OCI-LY1 (cell line): ENCODE results near the gene BNIP3.

Experiments used
- H2AFZ ChIP-seq: fragments of 200-600 bp; sonication (generic), shearing (Covaris generic); 2 replicates; pipeline ENCODE4 v1.6.0; 2014; ENCODE audit warnings: antibody characterized with exemption, mild to moderate bottlenecking, low read length
- H3F3A ChIP-seq: fragments of 200-600 bp; sonication (generic), shearing (Covaris generic); 2 replicates; pipeline ENCODE4 v1.6.0; 2014; ENCODE audit warnings: mild to moderate bottlenecking, antibody characterized with exemption, low read length, moderate library complexity; ENCODE audit not compliant: insufficient read depth
- H3K27ac ChIP-seq: fragments of 200-600 bp; sonication (generic); 2 replicates; pipeline ENCODE4 v1.5.1; 2014; ENCODE audit warnings: low read length, mixed run types, mild to moderate bottlenecking, low read depth; ENCODE audit not compliant: poor library complexity, severe bottlenecking
- H3K27me3 ChIP-seq: fragments of 200-600 bp; sonication (generic); 2 replicates; pipeline ENCODE4 v1.6.0; 2014; ENCODE audit warnings: antibody characterized with exemption, mild to moderate bottlenecking, low read length, moderate library complexity; ENCODE audit not compliant: insufficient read depth
- H3K36me3 ChIP-seq: fragments of 200-600 bp; sonication (generic); 2 replicates; pipeline ENCODE4 v1.6.1; 2014; ENCODE audit warnings: mild to moderate bottlenecking, antibody characterized with exemption, low read length, moderate library complexity, mixed read lengths; ENCODE audit not compliant: insufficient read depth
- H3K4me1 ChIP-seq: fragments of 200-600 bp; sonication (generic); 2 replicates; pipeline ENCODE4 v1.5.1; 2014; ENCODE audit warnings: mild to moderate bottlenecking, low read length, moderate library complexity; ENCODE audit not compliant: insufficient read depth, severe bottlenecking
- H3K4me2 ChIP-seq: fragments of 200-600 bp; sonication (generic), shearing (Covaris generic); 2 replicates; pipeline ENCODE4 v1.6.1; 2014; ENCODE audit warnings: low read length
- H3K4me3 ChIP-seq: fragments of 200-600 bp; sonication (generic); 2 replicates; pipeline ENCODE4 v1.5.1; 2014; ENCODE audit warnings: low read length, low read depth, mild to moderate bottlenecking, mixed read lengths; ENCODE audit not compliant: poor library complexity, severe bottlenecking
- H3K79me2 ChIP-seq: fragments of 200-600 bp; shearing (Covaris generic); 2 replicates; pipeline ENCODE4 v1.6.1; 2016; ENCODE audit warnings: mixed run types, low read length, mixed read lengths; ENCODE audit not compliant: insufficient read depth
- H3K9ac ChIP-seq: fragments of 200-600 bp; sonication (generic), shearing (Covaris generic); 2 replicates; pipeline ENCODE4 v1.6.1; 2014; ENCODE audit warnings: mild to moderate bottlenecking, low read length, mixed read lengths
- H3K9me2 ChIP-seq: fragments of 200-600 bp; sonication (generic), shearing (Covaris generic); 2 replicates; pipeline ENCODE4 v1.6.1; 2014; ENCODE audit warnings: low read depth, mild to moderate bottlenecking, low read length, mixed read lengths
- H3K9me3 ChIP-seq: fragments of 200-600 bp; shearing (Covaris generic); 2 replicates; pipeline ENCODE4 v1.6.1; 2014; ENCODE audit warnings: low read length, mixed read lengths
- H4K20me1 ChIP-seq: fragments of 200-600 bp; sonication (generic), shearing (Covaris generic); 2 replicates; pipeline ENCODE4 v1.6.0; 2016; ENCODE audit warnings: mild to moderate bottlenecking, low read length; ENCODE audit not compliant: insufficient read depth
- CTCF ChIP-seq: fragments of 200-600 bp; sonication (generic), shearing (Covaris generic); IDR thresholded peaks from 2 replicates; pipeline ENCODE4 v1.5.1; 2017; ENCODE audit warnings: mild to moderate bottlenecking, antibody characterized with exemption, low read length, moderate library complexity, mixed read lengths
- EZH2 ChIP-seq: fragments of 200-600 bp; sonication (generic), shearing (Covaris generic); IDR thresholded peaks from 2 replicates; pipeline ENCODE4 v1.8.0; 2017; ENCODE audit warnings: borderline replicate concordance, mixed run types, mild to moderate bottlenecking, antibody characterized with exemption, low read length, moderate library complexity, mixed read lengths

BNIP3 gene

GRCh38 chr10:131949041-131949862 lies 32.5 kb downstream of the BNIP3 start:
- Histone ChIP-seq H3K9ac (no peak overlapping the region), H3K79me2 (no peaks in the 10 kb centered on the region), H3K27ac (no peak overlapping the region), H2AFZ (no peak overlapping the region), H3K4me1 (no peaks in the 10 kb centered on the region), H3K4me2 (no peak overlapping the region), H3F3A (no peaks in the 10 kb centered on the region), H3K27me3 (no peaks in the 10 kb centered on the region), H3K36me3 (peaks cover 73% of the 10 kb centered on the region), H3K9me3 (no peaks in the 10 kb centered on the region), H3K9me2 (no peaks in the 10 kb centered on the region), H3K4me3 (no peak overlapping the region), H4K20me1 (no peaks in the 10 kb centered on the region)
- TF ChIP-seq CTCF (no peak), EZH2 (no peak)

- no peak overlapping the region for H3K4me2 ChIP-seq
- H3K4me1 ChIP-seq = no peaks in the 10 kb centered on the region
- no peak overlapping the region for H3K9ac ChIP-seq
- H3K27ac ChIP-seq = no peak overlapping the region
- H3K4me3 ChIP-seq = no peak overlapping the region
- no peak overlapping the region for H2AFZ ChIP-seq
- H4K20me1 ChIP-seq = no peaks in the 10 kb centered on the region
- H3F3A ChIP-seq = no peaks in the 10 kb centered on the region
- peaks cover 73% of the 10 kb centered on the region for H3K36me3 ChIP-seq
- no peaks in the 10 kb centered on the region for H3K9me3 ChIP-seq
- no peaks in the 10 kb centered on the region for H3K9me2 ChIP-seq
- H3K27me3 ChIP-seq = no peaks in the 10 kb centered on the region
- no peaks in the 10 kb centered on the region for H3K79me2 ChIP-seq
- TF ChIP-seq EZH2 = no peak
These were observed 33.2 kb downstream of the BNIP3 start for GRCh38 chr10:131948501-131948900.

- Histone ChIP-seq H3K27me3 (no peaks in the 10 kb centered on the region), H2AFZ (no peak overlapping the region), H3K4me2 (no peak overlapping the region), H4K20me1 (no peaks in the 10 kb centered on the region), H3K36me3 (peaks cover 76% of the 10 kb centered on the region), H3K27ac (no peak overlapping the region), H3K9ac (no peak overlapping the region), H3K9me3 (no peaks in the 10 kb centered on the region), H3F3A (no peaks in the 10 kb centered on the region), H3K4me1 (no peaks in the 10 kb centered on the region), H3K79me2 (no peaks in the 10 kb centered on the region), H3K4me3 (no peak overlapping the region), H3K9me2 (no peaks in the 10 kb centered on the region)
- TF ChIP-seq EZH2 (no peak), CTCF (no peak)
These were observed 33.9 kb downstream of the BNIP3 start for GRCh38 chr10:131947631-131948347.
